ENCODE results near the gene IL12RB2.

DNA sequence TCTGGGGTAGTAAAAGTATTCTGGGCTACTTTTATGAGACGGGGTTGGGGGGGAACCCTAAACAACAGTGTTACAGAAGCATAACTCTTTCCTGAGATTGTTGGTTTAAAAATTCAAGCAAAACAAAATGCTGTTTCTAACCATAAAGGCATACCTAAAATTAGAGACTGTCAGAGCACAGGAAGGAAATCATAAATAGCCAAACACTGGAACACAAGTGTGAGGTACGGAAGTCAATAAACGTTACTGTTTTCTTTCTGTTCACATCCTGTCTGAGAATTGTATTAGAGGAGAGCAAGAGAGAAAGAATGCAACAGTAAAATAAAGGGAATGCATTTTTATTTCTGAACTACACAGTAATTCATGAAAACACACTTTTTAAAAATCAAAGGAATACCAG lies 42.8 kb upstream of the IL12RB2 start:
- TF ChIP-seq, protein P1, sequence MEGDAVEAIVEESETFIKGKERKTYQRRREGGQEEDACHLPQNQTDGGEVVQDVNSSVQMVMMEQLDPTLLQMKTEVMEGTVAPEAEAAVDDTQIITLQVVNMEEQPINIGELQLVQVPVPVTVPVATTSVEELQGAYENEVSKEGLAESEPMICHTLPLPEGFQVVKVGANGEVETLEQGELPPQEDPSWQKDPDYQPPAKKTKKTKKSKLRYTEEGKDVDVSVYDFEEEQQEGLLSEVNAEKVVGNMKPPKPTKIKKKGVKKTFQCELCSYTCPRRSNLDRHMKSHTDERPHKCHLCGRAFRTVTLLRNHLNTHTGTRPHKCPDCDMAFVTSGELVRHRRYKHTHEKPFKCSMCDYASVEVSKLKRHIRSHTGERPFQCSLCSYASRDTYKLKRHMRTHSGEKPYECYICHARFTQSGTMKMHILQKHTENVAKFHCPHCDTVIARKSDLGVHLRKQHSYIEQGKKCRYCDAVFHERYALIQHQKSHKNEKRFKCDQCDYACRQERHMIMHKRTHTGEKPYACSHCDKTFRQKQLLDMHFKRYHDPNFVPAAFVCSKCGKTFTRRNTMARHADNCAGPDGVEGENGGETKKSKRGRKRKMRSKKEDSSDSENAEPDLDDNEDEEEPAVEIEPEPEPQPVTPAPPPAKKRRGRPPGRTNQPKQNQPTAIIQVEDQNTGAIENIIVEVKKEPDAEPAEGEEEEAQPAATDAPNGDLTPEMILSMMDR (IDR thresholded peaks at IDR 0.05): no peak
- TF ChIP-seq POLR2AphosphoS5 (IDR thresholded peaks at IDR 0.05): no peak

Data from suprapubic skin (tissue), 3 donors.